ENCODE measurements around the gene ASMT.
"Not testable (repeated sequence)": the region's sequence is repeated elsewhere in the genome, so short reads cannot be mapped to it uniquely, and the experiment has no call there.

ASMT gene

GRCh38 chrX:1597345-1598020 lies 17.4 kb upstream of the ASMT start:
- no peak for DNase-seq (ENCODE audit: low read depth, low spot score)

- no peak for DNase-seq (ENCODE audit: low read depth, low spot score)
Measured at GRCh38 chrX:1598021-1598875, 16.6 kb upstream of the ASMT start.

GRCh38 chrX:1598876-1599790 lies 15.7 kb upstream of the ASMT start:
- DNase-seq (ENCODE audit: low read depth, low spot score): no peak

- DNase-seq (ENCODE audit: low read depth, low spot score): no peak
Measured at GRCh38 chrX:1599791-1600405, 15.0 kb upstream of the ASMT start.

GRCh38 chrX:1600406-1601050 lies 14.3 kb upstream of the ASMT start:
- no peak for DNase-seq (ENCODE audit: low read depth, low spot score)

GRCh38 chrX:1601051-1601767 lies 13.7 kb upstream of the ASMT start:
- no peak for DNase-seq (ENCODE audit: low read depth, low spot score)

GRCh38 chrX:1601768-1602085 lies 13.1 kb upstream of the ASMT start:
- DNase-seq (ENCODE audit: low read depth, low spot score): no peak

- DNase-seq (ENCODE audit: low read depth, low spot score): no peak
Measured at GRCh38 chrX:1602299-1602698, 12.6 kb upstream of the ASMT start.

- no peak for DNase-seq (ENCODE audit: low read depth, low spot score)
Measured at GRCh38 chrX:1606496-1606895, 8.4 kb upstream of the ASMT start.

GRCh38 chrX:1609311-1609710 lies 5.5 kb upstream of the ASMT start:
- DNase-seq (ENCODE audit: low read depth, low spot score): no peak

- DNase-seq (ENCODE audit: low read depth, low spot score): no peak
Measured at GRCh38 chrX:1609762-1610161, 5.1 kb upstream of the ASMT start.

GRCh38 chrX:1610166-1610565 lies 4.7 kb upstream of the ASMT start:
- DNase-seq (ENCODE audit: low read depth, low spot score): no peak

- DNase-seq (ENCODE audit: low read depth, low spot score): no peak
Measured at GRCh38 chrX:1610736-1611135, 4.1 kb upstream of the ASMT start.

GRCh38 chrX:1612641-1613286 lies 2.1 kb upstream of the ASMT start:
- DNase-seq (ENCODE audit: low read depth, low spot score): no peak

GRCh38 chrX:1618689-1619088 lies 3.8 kb downstream of the ASMT start:
- no peak for DNase-seq (ENCODE audit: low read depth, low spot score)

GRCh38 chrX:1623691-1624090 lies 8.8 kb downstream of the ASMT start:
- DNase-seq (ENCODE audit: low read depth, low spot score): no peak

- not testable (repeated sequence) for DNase-seq (ENCODE audit: low read depth, low spot score)
Measured at GRCh38 chrX:1624158-1624860, 9.4 kb downstream of the ASMT start.

GRCh38 chrX:1624861-1625215 lies 10.0 kb downstream of the ASMT start:
- not testable (repeated sequence) for DNase-seq (ENCODE audit: low read depth, low spot score)

GRCh38 chrX:1629244-1629643 lies 14.4 kb downstream of the ASMT start:
- DNase-seq (ENCODE audit: low read depth, low spot score): no peak

- no peak for DNase-seq (ENCODE audit: low read depth, low spot score)
Measured at GRCh38 chrX:1646009-1646408, 31.1 kb downstream of the ASMT start.
